ENCODE measurements around the gene FGL2. TPM values are rescaled to one million over a fixed set of nuclear protein-coding genes. Genes with fewer than 3 reads are reported as not detected.
A peak's percentile ranks its signal among the peaks of the same experiment; 100 is the strongest.
"Not testable (repeated sequence)": the region's sequence is repeated elsewhere in the genome, so short reads cannot be mapped to it uniquely, and the experiment has no call there.

The FGL2 gene
- total RNA-seq, 2 experiments from 2014 or later = 0.63 to 0.95 TPM

DNA sequence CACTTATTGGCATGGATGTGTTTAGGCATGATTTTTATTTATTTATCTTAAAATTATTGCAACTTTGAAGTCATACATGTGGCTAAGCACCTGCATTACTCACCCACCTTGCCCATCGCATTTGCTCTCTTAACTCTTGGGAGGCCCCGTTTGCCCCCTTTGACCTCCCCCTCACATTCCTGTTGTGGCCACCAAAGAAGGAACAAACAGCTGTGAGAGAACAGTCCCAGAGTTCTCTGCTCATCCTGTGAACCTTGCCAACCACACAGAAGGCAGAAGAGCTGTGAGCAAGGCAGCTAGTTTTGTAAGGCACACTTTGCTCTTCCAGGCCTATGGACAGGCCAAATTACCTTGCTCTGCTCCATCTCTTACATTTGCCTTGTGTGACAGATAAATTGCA, 23.6 kb upstream of the FGL2 start:
- TF ChIP-seq, protein P1, sequence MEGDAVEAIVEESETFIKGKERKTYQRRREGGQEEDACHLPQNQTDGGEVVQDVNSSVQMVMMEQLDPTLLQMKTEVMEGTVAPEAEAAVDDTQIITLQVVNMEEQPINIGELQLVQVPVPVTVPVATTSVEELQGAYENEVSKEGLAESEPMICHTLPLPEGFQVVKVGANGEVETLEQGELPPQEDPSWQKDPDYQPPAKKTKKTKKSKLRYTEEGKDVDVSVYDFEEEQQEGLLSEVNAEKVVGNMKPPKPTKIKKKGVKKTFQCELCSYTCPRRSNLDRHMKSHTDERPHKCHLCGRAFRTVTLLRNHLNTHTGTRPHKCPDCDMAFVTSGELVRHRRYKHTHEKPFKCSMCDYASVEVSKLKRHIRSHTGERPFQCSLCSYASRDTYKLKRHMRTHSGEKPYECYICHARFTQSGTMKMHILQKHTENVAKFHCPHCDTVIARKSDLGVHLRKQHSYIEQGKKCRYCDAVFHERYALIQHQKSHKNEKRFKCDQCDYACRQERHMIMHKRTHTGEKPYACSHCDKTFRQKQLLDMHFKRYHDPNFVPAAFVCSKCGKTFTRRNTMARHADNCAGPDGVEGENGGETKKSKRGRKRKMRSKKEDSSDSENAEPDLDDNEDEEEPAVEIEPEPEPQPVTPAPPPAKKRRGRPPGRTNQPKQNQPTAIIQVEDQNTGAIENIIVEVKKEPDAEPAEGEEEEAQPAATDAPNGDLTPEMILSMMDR (IDR thresholded peaks at IDR 0.05) = no peak
- intact Hi-C loops (cut with micrococcal nuclease) = no loop called here
- no peak overlapping the region for H3K27ac Mint-ChIP-seq
- ChIA-PET CTCF (interaction anchor here (0.8 to 1.5 kb wide), 2 partner anchors 24 to 43 kb away, joined by 3 to 6 read pairs; no protein-coding TSS in a partner anchor), POLR2A (no interaction called here)
- H3K4me3 Mint-ChIP-seq = no peak overlapping the region
- ATAC-seq (no peak), DNase-seq (no peak)
- H3K9me3 Mint-ChIP-seq = peaks cover 11% of the 10 kb centered on the region
- H3K4me1 Mint-ChIP-seq (ENCODE audit: low read depth) = peaks cover 21% of the 10 kb centered on the region
- H3K27me3 Mint-ChIP-seq = no peaks in the 10 kb centered on the region
- peaks cover 5% of the 10 kb centered on the region for H3K36me3 Mint-ChIP-seq (ENCODE audit: low read depth)

DNA sequence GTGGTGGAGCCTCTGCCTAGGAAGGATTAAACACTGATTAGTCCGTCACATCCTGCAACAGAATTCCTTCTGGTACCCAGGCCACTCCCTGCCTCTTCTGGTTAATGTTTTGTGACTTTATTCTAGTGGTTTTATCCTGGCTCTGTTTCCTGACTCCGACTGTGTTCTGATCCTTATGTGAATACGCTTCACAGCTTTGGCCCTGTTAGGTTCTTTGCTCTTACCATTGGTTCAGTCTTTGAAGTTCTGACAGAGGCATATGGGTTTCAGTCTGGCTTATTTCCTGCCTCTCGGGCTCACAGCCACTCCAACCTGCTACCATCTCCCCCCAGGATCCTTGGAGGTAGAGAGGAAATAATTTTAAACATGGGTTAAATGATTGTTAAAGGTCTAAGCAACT, 23.2 kb upstream of the FGL2 start:
- no peak for DNase-seq
- ATAC-seq = peak; percentile 49
- Mint-ChIP-seq H3K4me3 (no peak overlapping the region), H3K4me1 (ENCODE audit: low read depth) (peaks cover 21% of the 10 kb centered on the region), H3K27me3 (no peaks in the 10 kb centered on the region), H3K36me3 (ENCODE audit: low read depth) (peaks cover 2% of the 10 kb centered on the region), H3K9me3 (peaks cover 9% of the 10 kb centered on the region), H3K27ac (no peak overlapping the region)
- TF ChIP-seq, protein P1 (IDR thresholded peaks at IDR 0.05) = no peak
- CTCF ChIA-PET = interaction anchor here (1.0 kb wide), 1 partner anchor 35 kb away, joined by 3 read pairs; no protein-coding TSS in a partner anchor
- intact Hi-C loops (cut with micrococcal nuclease) = no loop called here
- POLR2A ChIA-PET = no interaction called here

DNA sequence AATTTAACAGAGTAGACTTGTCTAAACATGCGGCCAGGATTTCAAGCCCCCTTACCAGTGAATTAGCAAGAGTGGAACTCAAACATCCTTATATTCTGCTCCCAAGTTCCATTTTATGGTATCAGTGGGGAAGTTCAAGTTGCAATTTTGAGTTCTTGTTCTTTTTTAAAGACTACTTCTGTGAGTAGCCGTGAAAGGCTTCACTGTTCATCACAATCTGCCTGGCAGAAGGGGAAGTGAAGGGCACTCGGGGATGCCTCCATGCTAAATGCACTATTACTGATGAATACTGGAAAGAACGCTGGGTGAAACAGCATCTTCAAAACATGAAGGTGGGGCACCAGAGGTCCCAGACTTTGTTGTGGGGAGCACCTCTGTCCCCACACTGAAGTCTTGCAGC, 22.4 kb upstream of the FGL2 start:
- POLR2A ChIA-PET = no interaction called here
- intact Hi-C loops (cut with micrococcal nuclease) = no loop called here
- DNase-seq (no peak), ATAC-seq (no peak)
- Mint-ChIP-seq H3K36me3 (ENCODE audit: low read depth) (peaks cover 2% of the 10 kb centered on the region), H3K27ac (no peak overlapping the region), H3K4me1 (ENCODE audit: low read depth) (peaks cover 21% of the 10 kb centered on the region), H3K4me3 (no peak overlapping the region), H3K27me3 (no peaks in the 10 kb centered on the region), H3K9me3 (peaks cover 9% of the 10 kb centered on the region)
- TF ChIP-seq, protein P1 (IDR thresholded peaks at IDR 0.05) = no peak
- CTCF ChIA-PET = interaction anchor here (1.0 kb wide), 1 partner anchor 36 kb away, joined by 3 read pairs; no protein-coding TSS in a partner anchor

DNA sequence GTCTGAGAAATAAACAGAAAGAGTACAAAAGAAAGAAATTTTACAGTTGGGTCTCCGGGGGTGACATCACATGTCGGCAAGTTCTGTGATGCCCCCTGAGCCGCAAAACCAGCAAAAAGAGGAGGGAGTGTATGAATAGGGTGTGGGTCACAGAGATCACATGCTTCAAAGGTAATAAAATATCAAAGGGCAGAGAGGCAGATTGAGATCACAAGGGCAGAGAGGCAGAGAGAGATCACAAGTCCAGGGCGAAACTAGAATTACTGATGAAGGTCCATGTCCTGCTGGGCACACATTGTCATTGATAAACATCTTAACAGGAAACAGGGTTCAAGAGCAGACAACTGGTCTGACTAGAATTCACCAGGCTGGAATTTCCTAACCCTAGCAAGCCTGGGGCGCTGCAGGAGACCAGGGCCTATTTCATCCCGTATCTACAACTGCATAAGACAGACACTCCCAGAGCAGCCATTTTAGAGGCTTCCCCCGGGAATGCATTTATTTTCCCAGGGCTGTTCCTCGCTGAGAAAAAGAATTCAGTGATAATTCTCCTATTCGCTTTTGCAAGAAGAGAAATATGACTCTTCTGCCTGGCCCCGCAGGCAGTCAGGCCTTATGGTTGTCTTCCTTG, 20.2 kb upstream of the FGL2 start:
- ATAC-seq; H3K27ac Mint-ChIP-seq; DNase-seq; H3K9me3 Mint-ChIP-seq; POLR2A ChIA-PET; CTCF ChIA-PET; intact Hi-C loops (cut with micrococcal nuclease); H3K4me3 Mint-ChIP-seq; H3K36me3 Mint-ChIP-seq (ENCODE audit: low read depth); H3K27me3 Mint-ChIP-seq: not testable (repeated sequence)
- H3K4me1 Mint-ChIP-seq (ENCODE audit: low read depth) = peaks cover 21% of the 10 kb centered on the region

DNA sequence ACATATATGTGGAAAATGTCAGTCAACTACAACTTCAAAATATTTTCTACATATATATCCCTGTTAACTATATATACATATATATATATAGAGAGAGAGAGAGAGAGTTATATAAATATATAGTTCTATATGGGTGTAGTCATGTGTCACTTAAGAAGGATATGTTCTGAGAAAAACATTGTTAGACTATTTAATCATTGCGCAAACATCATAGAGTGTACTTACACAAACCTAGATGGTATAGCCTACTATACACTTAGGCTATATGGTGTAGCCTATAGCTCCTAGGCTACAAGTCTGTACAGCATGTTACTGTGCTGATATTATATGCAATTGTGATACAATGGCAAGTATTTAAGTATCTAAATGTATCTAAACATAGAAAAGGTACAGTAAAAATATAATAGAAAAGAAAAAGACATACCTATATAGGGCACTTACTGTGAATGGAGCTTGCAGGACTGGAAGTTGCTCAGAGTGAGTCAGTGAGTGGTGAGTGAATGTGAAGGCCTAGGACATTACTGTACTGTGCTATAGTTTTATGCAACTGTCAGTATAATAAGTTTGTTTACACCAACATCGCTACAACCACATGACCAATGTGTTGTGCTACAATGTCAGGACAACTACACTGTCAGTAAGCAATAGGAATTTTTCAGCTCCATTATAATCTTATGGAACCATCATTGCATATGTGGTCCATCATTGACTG, 18.0 kb upstream of the FGL2 start:
- TF ChIP-seq, protein P1 (IDR thresholded peaks at IDR 0.05) = no peak
- Mint-ChIP-seq H3K9me3 (peaks cover 9% of the 10 kb centered on the region), H3K36me3 (ENCODE audit: low read depth) (peaks cover 4% of the 10 kb centered on the region), H3K4me3 (no peak overlapping the region), H3K27ac (no peak overlapping the region), H3K27me3 (no peaks in the 10 kb centered on the region), H3K4me1 (ENCODE audit: low read depth) (peaks cover 13% of the 10 kb centered on the region)
- CTCF ChIA-PET = no interaction called here
- POLR2A ChIA-PET = interaction anchor here (0.6 kb wide), 1 partner anchor 7 kb away, joined by 4 read pairs; no protein-coding TSS in a partner anchor
- intact Hi-C loops (cut with micrococcal nuclease) = no loop called here
- no peak for ATAC-seq
- DNase-seq = no peak

Measured in activated CD8-positive, alpha-beta T cell treated with anti-CD3 and anti-CD28 coated beads for 36 hours (primary cell).